Measurements from ENCODE around the gene ITGAD. TPM values are rescaled to one million over a fixed set of nuclear protein-coding genes. Genes with fewer than 3 reads are reported as not detected.
"Not testable (repeated sequence)": the region's sequence is repeated elsewhere in the genome, so short reads cannot be mapped to it uniquely, and the experiment has no call there.

The ITGAD gene
- total RNA-seq, 1 donor from 2014 or later = 0.07 TPM

GRCh38 chr16:31436221-31437045 is 43.3 kb downstream of the ITGAD start:
- Mint-ChIP-seq H3K4me1 (peaks cover 13% of the 10 kb centered on the region), H3K9me3 (no peaks in the 10 kb centered on the region), H3K4me3 (no peak overlapping the region), H3K36me3 (ENCODE audit: low read depth) (no peaks in the 10 kb centered on the region), H3K27ac (no peak overlapping the region), H3K27me3 (no peaks in the 10 kb centered on the region)
- CTCF ChIA-PET = no interaction called here
- POLR2A ChIA-PET = no interaction called here
- ATAC-seq (ENCODE audit: low read depth) (no peak), DNase-seq (no peak)
- TF ChIP-seq CTCF (IDR thresholded peaks at IDR 0.05) = no peak
- intact Hi-C loops (cut with micrococcal nuclease) = no loop called here

- Mint-ChIP-seq H3K27ac (no peak overlapping the region), H3K4me1 (peaks cover 19% of the 10 kb centered on the region), H3K36me3 (ENCODE audit: low read depth) (no peaks in the 10 kb centered on the region), H3K9me3 (no peaks in the 10 kb centered on the region), H3K27me3 (peaks cover 2% of the 10 kb centered on the region), H3K4me3 (no peak overlapping the region)
- TF ChIP-seq CTCF (IDR thresholded peaks at IDR 0.05) = no peak
- ChIA-PET CTCF (no interaction called here), POLR2A (no interaction called here)
- intact Hi-C loops (cut with micrococcal nuclease) = no loop called here
- ATAC-seq (ENCODE audit: low read depth) = no peak
- DNase-seq = no peak
Observed at GRCh38 chr16:31438414-31438813, 45.3 kb downstream of the ITGAD start.

DNA sequence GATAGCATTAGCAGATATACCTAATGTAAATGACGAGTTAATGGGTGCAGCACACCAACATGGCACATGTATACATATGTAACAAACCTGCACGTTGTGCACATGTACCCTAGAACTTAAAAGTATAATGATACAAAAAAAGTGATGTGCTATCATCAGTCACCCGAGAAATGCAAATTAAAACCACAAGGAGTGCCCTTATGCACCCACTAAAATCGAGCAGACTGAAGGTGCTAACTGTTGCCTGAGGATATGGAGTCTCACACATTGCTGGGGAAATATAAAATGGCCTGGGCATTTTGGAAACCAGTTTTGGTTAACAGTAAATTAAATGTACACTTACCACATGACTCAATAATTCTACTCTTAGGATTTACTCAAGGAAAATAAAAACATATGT is 45.9 kb downstream of the ITGAD start:
- H3K36me3 Mint-ChIP-seq (ENCODE audit: low read depth); DNase-seq; H3K9me3 Mint-ChIP-seq; H3K27me3 Mint-ChIP-seq; intact Hi-C loops (cut with micrococcal nuclease); H3K27ac Mint-ChIP-seq; CTCF ChIA-PET; H3K4me3 Mint-ChIP-seq; POLR2A ChIA-PET: not testable (repeated sequence)
- peak; percentile 19 for ATAC-seq (ENCODE audit: low read depth)
- peaks cover 19% of the 10 kb centered on the region for H3K4me1 Mint-ChIP-seq

DNA sequence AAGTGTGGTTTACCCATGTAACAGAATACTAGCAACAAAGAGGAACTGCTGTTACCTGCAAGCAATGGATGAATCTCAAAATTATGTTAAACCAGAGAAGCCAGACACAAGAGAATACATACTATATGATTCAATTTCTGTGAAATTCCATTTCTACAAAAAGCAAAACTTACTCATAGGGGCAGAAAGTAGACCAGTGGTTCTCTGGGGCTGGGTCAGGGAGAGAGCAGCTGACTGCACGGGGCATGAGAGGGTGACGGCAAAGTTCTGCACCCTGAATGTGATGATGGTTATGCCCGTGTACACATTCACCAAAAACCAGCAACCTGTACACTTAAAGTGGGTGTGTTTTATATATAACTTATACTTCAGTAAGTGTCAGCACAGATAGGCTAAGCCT is 46.4 kb downstream of the ITGAD start:
- ChIA-PET POLR2A (no interaction called here), CTCF (no interaction called here)
- Mint-ChIP-seq H3K9me3 (no peaks in the 10 kb centered on the region), H3K27me3 (peaks cover 2% of the 10 kb centered on the region), H3K4me1 (peaks cover 19% of the 10 kb centered on the region), H3K36me3 (ENCODE audit: low read depth) (no peaks in the 10 kb centered on the region), H3K27ac (no peak overlapping the region), H3K4me3 (no peak overlapping the region)
- no peak for ATAC-seq (ENCODE audit: low read depth)
- intact Hi-C loops (cut with micrococcal nuclease) = no loop called here
- TF ChIP-seq CTCF (IDR thresholded peaks at IDR 0.05) = no peak
- no peak for DNase-seq

DNA sequence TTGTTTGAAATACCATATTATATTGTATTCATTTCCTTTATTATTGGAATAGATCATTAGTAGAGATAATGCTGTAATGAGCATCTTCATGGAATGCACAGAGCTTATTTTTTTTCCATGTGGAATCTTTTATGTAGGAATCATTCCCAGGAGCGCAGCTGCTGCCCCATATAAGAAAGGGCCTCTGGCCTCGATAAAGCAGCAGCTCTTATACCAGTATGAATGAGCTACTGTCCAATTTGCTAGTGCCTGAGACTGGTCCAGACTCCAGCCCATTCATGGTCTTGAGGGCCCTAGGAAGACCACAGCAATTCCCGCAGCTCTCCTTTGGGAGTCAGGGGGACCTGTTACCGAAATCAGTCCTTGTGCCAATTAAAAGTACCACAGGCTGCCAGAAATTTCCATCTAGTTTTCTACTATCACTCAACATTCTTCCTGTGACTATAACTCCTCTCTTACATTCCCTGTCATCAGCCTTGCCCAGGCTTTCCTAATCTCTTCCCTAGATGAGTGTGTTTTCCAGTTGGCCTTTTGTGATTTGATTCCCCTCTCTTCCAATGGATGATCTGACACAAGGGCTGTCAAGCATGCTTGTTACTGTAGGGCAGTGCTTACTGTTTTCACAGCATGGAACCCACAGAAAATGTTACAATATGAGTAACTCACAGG is 47.5 kb downstream of the ITGAD start:
- H3K36me3 Mint-ChIP-seq (ENCODE audit: low read depth) = no peaks in the 10 kb centered on the region
- intact Hi-C loops (cut with micrococcal nuclease) = loop anchor here (5.0 kb wide), 1 partner anchor 368 kb away; the partner anchor contains the start of genes ZNF646 and ZNF668
- ChIA-PET POLR2A (interaction anchor here (1.0 kb wide), 1 partner anchor 11 kb away, joined by 3 read pairs; no protein-coding TSS in a partner anchor), CTCF (interaction anchor here (0.9 to 5.1 kb wide), 2 partner anchors 455 to 596 kb away, joined by 3 to 27 read pairs; partner anchors contain the start of gene HSD3B7)
- H3K4me1 Mint-ChIP-seq = peaks cover 19% of the 10 kb centered on the region
- DNase-seq = no peak
- H3K27me3 Mint-ChIP-seq = peaks cover 2% of the 10 kb centered on the region
- ATAC-seq (ENCODE audit: low read depth) = no peak
- peak overlapping the region; percentile 24 for H3K4me3 Mint-ChIP-seq
- H3K9me3 Mint-ChIP-seq = no peaks in the 10 kb centered on the region
- no peak for TF ChIP-seq CTCF (IDR thresholded peaks at IDR 0.05)
- no peak overlapping the region for H3K27ac Mint-ChIP-seq

Measured in activated B cell treated with CpG ODN at 0.5 μM for 24 hours (primary cell).